Measurements from ENCODE around the gene DNAJC5. TPM values are rescaled to one million over a fixed set of nuclear protein-coding genes. Genes with fewer than 3 reads are reported as not detected.
A peak's percentile ranks its signal among the peaks of the same experiment; 100 is the strongest.

Gene DNAJC5
- total and polyA plus RNA-seq, 4 donors: 25.1 to 64.5 (median 37.3) TPM

GRCh38 chr20:63861981-63862901 is 32.7 kb upstream of the DNAJC5 start:
- Histone ChIP-seq H3K27me3 (ENCODE audit: control insufficient read depth in 3 of 3, insufficient read depth in 3 of 3, low read length in 2 of 3) (no peaks in the 10 kb centered on the region), H3K36me3 (ENCODE audit: control insufficient read depth in 4 of 4, insufficient read depth in 4 of 4, low read length in 4 of 4) (peaks cover 0 to 13% (median 3%) of the 10 kb centered on the region in 4 donors), H3K9me3 (ENCODE audit: control insufficient read depth in 4 of 4, insufficient read depth in 3 of 4, low read length in 3 of 4) (no peaks in the 10 kb centered on the region), H3K4me1 (ENCODE audit: control insufficient read depth in 5 of 5, insufficient read depth in 5 of 5, low read length in 5 of 5) (peaks cover 0 to 36% (median 21%) of the 10 kb centered on the region in 5 donors), H3K27ac (ENCODE audit: low read depth in 1 of 2, low read length in 1 of 2) (no peak overlapping the region), H3K4me3 (no peak overlapping the region), H3K9ac (ENCODE audit: insufficient read depth in 1 of 2, low read length in 2 of 2) (no peak overlapping the region)
- WGBS, 2 donors: 96 to 98% methylated on average over 92 to 95 of the region's 95 CpGs
- DNase-seq (no peak), ATAC-seq (ENCODE audit: insufficient read depth, low FRiP score) (no peak)
- TF ChIP-seq, protein P1, sequence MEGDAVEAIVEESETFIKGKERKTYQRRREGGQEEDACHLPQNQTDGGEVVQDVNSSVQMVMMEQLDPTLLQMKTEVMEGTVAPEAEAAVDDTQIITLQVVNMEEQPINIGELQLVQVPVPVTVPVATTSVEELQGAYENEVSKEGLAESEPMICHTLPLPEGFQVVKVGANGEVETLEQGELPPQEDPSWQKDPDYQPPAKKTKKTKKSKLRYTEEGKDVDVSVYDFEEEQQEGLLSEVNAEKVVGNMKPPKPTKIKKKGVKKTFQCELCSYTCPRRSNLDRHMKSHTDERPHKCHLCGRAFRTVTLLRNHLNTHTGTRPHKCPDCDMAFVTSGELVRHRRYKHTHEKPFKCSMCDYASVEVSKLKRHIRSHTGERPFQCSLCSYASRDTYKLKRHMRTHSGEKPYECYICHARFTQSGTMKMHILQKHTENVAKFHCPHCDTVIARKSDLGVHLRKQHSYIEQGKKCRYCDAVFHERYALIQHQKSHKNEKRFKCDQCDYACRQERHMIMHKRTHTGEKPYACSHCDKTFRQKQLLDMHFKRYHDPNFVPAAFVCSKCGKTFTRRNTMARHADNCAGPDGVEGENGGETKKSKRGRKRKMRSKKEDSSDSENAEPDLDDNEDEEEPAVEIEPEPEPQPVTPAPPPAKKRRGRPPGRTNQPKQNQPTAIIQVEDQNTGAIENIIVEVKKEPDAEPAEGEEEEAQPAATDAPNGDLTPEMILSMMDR (IDR thresholded peaks at IDR 0.05; ENCODE audit: control extremely low read depth, extremely low read depth): no peak

DNA sequence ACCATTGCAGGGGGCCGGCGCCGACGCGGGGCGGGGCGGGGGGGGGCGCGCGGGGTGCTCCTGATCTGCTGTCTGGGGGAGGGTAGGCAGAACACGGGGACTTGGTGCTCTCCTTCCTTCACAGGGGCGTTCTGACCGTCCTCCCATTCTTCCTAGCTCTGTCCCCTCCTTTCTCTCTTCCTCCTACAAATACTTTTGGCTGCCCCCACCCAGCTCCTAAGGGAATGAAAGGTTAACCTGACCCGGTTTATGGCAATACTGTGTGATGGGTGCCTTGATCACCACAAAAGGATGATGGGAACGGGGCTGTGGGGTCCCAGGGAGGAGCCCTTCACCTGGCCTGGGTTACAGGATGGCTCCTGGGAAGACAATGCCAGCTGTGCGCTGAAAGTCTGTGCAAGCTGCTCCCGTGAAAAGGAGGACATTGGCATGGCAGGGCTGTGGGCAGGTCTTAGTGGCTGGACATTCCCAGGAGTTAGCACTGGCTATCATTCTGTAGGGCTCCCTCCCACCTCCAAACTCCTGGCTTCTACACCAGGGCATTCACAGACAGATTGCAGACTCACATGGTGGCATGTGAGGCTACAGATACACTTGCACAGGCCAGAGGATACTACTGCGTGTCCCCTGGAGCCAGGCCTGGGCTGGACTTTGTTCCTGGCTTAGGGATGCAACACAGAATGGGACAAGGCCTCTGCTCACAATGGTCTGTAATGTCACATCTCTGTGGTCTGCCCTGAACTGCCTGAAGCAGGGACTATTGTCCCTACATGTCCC is 31.7 kb upstream of the DNAJC5 start:
- no peak overlapping the region for H3K9ac ChIP-seq (ENCODE audit: insufficient read depth in 1 of 2, low read length in 2 of 2)
- DNase-seq: no peak
- H3K4me3 ChIP-seq: peak overlapping the region; percentile 1
- peaks cover 0 to 13% (median 3%) of the 10 kb centered on the region in 4 donors for H3K36me3 ChIP-seq (ENCODE audit: control insufficient read depth in 4 of 4, insufficient read depth in 4 of 4, low read length in 4 of 4)
- H3K4me1 ChIP-seq (ENCODE audit: control insufficient read depth in 5 of 5, insufficient read depth in 5 of 5, low read length in 5 of 5): peaks cover 0 to 27% (median 12%) of the 10 kb centered on the region in 5 donors
- H3K27ac ChIP-seq (ENCODE audit: low read depth in 1 of 2, low read length in 1 of 2): peak overlapping the region in 1 of 2 donors; percentile 95
- H3K9me3 ChIP-seq (ENCODE audit: control insufficient read depth in 4 of 4, insufficient read depth in 3 of 4, low read length in 3 of 4): no peaks in the 10 kb centered on the region
- no peak for ATAC-seq (ENCODE audit: insufficient read depth, low FRiP score)
- 84 to 90% methylated on average over 18 of the region's 18 CpGs for WGBS, 2 donors
- no peaks in the 10 kb centered on the region for H3K27me3 ChIP-seq (ENCODE audit: control insufficient read depth in 3 of 3, insufficient read depth in 3 of 3, low read length in 2 of 3)
- TF ChIP-seq, protein P1 (IDR thresholded peaks at IDR 0.05; ENCODE audit: control extremely low read depth, extremely low read depth): no peak

- peak overlapping the region; percentile 25 for H3K4me3 ChIP-seq
- H3K27me3 ChIP-seq (ENCODE audit: control insufficient read depth in 3 of 3, insufficient read depth in 3 of 3, low read length in 2 of 3): no peaks in the 10 kb centered on the region
- peak overlapping the region; percentile 74 to 95 for H3K27ac ChIP-seq (ENCODE audit: low read depth in 1 of 2, low read length in 1 of 2)
- ATAC-seq (ENCODE audit: insufficient read depth, low FRiP score) (peak; percentile 82), DNase-seq (peak; percentile 74 to 88 (median 80))
- H3K9ac ChIP-seq (ENCODE audit: insufficient read depth in 1 of 2, low read length in 2 of 2): peak overlapping the region; percentile 56 to 76
- TF ChIP-seq, protein P1 (IDR thresholded peaks at IDR 0.05; ENCODE audit: control extremely low read depth, extremely low read depth): peak; percentile 72
- peaks cover 2 to 15% (median 6%) of the 10 kb centered on the region in 4 donors for H3K36me3 ChIP-seq (ENCODE audit: control insufficient read depth in 4 of 4, insufficient read depth in 4 of 4, low read length in 4 of 4)
- H3K4me1 ChIP-seq (ENCODE audit: control insufficient read depth in 5 of 5, insufficient read depth in 5 of 5, low read length in 5 of 5): peaks cover 0 to 19% (median 4%) of the 10 kb centered on the region in 5 donors
- H3K9me3 ChIP-seq (ENCODE audit: control insufficient read depth in 4 of 4, insufficient read depth in 3 of 4, low read length in 3 of 4): no peaks in the 10 kb centered on the region
- 2 to 4% methylated on average over 38 of the region's 38 CpGs for WGBS, 2 donors
Measured at GRCh38 chr20:63863798-63864544, 31.0 kb upstream of the DNAJC5 start.
